Airway epithelial cell (primary cell): ENCODE data around the gene POU2F1. TPM values are rescaled to one million over a fixed set of nuclear protein-coding genes. Genes with fewer than 3 reads are reported as not detected.

Experiments used
- total RNA-seq: library from RNA; depleted of rRNA; stranded (reverse); fragments of >200 nt; gene quantifications from 2 replicates; pipeline ENCODE4 v1.2.3, GENCODE V29; 2015

The POU2F1 gene
- total RNA-seq = 2.1 and 5.4 TPM in 2 replicates

DNA sequence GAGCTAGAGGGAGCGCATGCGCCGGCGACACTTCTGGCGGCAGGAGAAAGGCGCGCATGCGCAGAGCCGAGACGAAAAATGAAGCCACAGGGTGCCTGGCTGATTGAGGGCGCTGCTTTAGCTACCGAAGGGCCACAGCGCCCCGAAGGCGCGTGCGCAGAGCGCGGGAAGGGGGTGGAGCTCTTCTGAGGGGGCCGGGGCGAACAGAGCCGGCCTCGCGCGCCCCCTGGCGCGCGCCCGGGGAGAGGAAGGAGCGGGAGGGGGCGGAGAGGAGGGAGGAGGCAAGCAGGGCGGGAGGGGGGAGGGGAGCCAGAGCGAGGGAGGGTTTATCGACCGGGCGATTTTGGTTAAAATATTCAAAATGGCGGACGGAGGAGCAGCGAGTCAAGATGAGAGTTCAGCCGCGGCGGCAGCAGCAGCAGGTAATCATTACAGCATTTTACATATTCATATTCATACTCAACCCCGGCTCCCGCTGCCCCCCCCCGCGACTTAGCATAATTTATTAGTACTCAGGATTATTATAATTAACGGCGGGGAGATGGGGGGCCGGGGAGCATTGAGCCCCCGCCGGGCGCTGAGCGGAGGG is at the start of gene POU2F1:
Gene POU2F1, plus strand, starts transcription at position 350 of the 589 bp plus-strand sequence. Its CDS starts 12 bp downstream, at position 362.

Other genes starting within 250 kb of the POU2F1 start
- gene ILDR2, start 245.3 kb upstream of the POU2F1 start, total RNA-seq = not detected in 2 replicates
- gene MAEL, start 231.6 kb upstream of the POU2F1 start, total RNA-seq = not detected in 2 replicates
- not detected in 2 replicates for gene GPA33, start 130.5 kb upstream of the POU2F1 start, total RNA-seq
- not detected in 2 replicates for gene STYXL2, start 126.8 kb upstream of the POU2F1 start, total RNA-seq